ENCODE results near the gene LGALS7.

DNA sequence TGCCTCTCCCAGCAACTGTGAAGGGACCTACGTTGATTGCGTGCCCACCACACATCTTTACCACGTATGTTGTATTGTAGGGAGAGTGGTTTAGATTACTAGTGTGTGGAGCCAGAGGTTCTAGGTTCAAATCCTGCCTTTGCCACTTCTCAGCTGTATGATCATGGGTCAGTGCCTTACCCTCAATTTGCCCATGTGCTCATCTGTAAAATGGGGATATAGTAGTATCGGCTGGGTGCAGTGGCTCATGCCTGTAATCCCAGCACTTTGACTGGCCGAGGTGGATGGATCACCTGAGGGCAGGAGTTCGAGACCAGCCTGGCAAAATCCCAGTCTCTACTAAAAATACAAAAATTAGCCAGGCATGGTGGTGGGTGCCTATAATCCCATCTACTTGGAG lies 40.0 kb upstream of the LGALS7 start:
- TF ChIP-seq, protein P1, sequence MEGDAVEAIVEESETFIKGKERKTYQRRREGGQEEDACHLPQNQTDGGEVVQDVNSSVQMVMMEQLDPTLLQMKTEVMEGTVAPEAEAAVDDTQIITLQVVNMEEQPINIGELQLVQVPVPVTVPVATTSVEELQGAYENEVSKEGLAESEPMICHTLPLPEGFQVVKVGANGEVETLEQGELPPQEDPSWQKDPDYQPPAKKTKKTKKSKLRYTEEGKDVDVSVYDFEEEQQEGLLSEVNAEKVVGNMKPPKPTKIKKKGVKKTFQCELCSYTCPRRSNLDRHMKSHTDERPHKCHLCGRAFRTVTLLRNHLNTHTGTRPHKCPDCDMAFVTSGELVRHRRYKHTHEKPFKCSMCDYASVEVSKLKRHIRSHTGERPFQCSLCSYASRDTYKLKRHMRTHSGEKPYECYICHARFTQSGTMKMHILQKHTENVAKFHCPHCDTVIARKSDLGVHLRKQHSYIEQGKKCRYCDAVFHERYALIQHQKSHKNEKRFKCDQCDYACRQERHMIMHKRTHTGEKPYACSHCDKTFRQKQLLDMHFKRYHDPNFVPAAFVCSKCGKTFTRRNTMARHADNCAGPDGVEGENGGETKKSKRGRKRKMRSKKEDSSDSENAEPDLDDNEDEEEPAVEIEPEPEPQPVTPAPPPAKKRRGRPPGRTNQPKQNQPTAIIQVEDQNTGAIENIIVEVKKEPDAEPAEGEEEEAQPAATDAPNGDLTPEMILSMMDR (IDR thresholded peaks at IDR 0.05; ENCODE audit: insufficient read depth, low read depth, low read length): no peak
- no peak for TF ChIP-seq EZH2 (IDR thresholded peaks at IDR 0.05; ENCODE audit: insufficient read depth, low read length)

Data from astrocyte (in vitro differentiated cells and primary cell).